GM12878 (cell line): ENCODE measurements around the gene DERA. TPM values are rescaled to one million over a fixed set of nuclear protein-coding genes. Genes with fewer than 3 reads are reported as not detected.

Experiments
- ATAC-seq: fragments of 200-7000 bp; cut with Tn5 transposase; 3 replicates; pipeline ENCODE4 v1.9.1; 2020; ENCODE audit warnings: mild to moderate bottlenecking, moderate library complexity
- BruUV-seq: library from RNA; stranded (reverse); fragments of 400-500 nt; replicated peaks from 2 replicates; lab custom pipeline; 2021; lab: Mats Ljungman, UMichigan
- CTCF ChIA-PET: fragments of 300-600 bp; sonication (Branson Sonifier 250); formaldehyde crosslinking; extraction: SDS; loops from one replicate; lab custom pipeline; 2021; ENCODE audit warnings: inconsistent platforms; lab: Yijun Ruan, JAX
- POLR2A ChIA-PET: fragments of 350-600 bp; formaldehyde crosslinking; extraction: SDS; loops from one replicate; lab custom pipeline; 2021; ENCODE audit warnings: inconsistent platforms; lab: Charles Lee
- RAD21 ChIA-PET: fragments of 300-600 bp; sonication (Branson Sonifier 250); formaldehyde crosslinking; loops from one replicate; lab custom pipeline; 2023; ENCODE audit warnings: antibody characterized with exemption; ENCODE audit not compliant: unreplicated experiment; lab: Charles Lee
- SMC1A ChIA-PET: fragments of 300-600 bp; sonication (Branson Sonifier 250); formaldehyde crosslinking; loops from one replicate; lab custom pipeline; 2023; ENCODE audit not compliant: unreplicated experiment, uncharacterized antibody; lab: Charles Lee
- DNase-seq: peaks from one replicate; pipeline ENCODE4 v3.0.0-alpha.2; 2011; ENCODE audit warnings: low read depth, low spot score
- FAIRE-seq: peaks from 3 replicates; lab custom pipeline; 2011; peaks lifted over from hg19 to GRCh38; lab: Jason Lieb, UNC
- H2AFZ ChIP-seq: 2 replicates; pipeline ENCODE4 v1.6.0; 2011; ENCODE audit warnings: low read depth, low read length, control low read depth; ENCODE audit not compliant: control insufficient read depth
- H3K27ac ChIP-seq: 2 replicates; pipeline ENCODE4 v1.5.1; 2011; ENCODE audit warnings: control low read depth; ENCODE audit not compliant: control insufficient read depth, insufficient read depth
- H3K27me3 ChIP-seq, 2 experiments: replicated peaks in 1 of 2; 2 replicates each; pipeline versions ENCODE4 v1.6.0 to v1.6.1; 2011; ENCODE audit warnings: low read length in 1 of 2; ENCODE audit not compliant: control insufficient read depth in 2 of 2, insufficient read depth in 2 of 2
- H3K36me3 ChIP-seq, 2 experiments: 2 replicates each; pipeline ENCODE4 v1.5.1; 2011; ENCODE audit warnings: low read length in 1 of 2; ENCODE audit not compliant: control insufficient read depth in 2 of 2, insufficient read depth in 2 of 2
- H3K4me1 ChIP-seq: 2 replicates; pipeline ENCODE4 v1.6.1; 2011; ENCODE audit warnings: mild to moderate bottlenecking, low read length, moderate library complexity, mixed read lengths; ENCODE audit not compliant: control insufficient read depth, insufficient read depth
- H3K4me2 ChIP-seq: 2 replicates; pipeline ENCODE4 v1.6.0; 2011; ENCODE audit warnings: control low read depth; ENCODE audit not compliant: control insufficient read depth, insufficient read depth
- H3K4me3 ChIP-seq: fragments of 200-600 bp; sonication (generic); 2 replicates; pipeline ENCODE4 v1.5.1; 2016
- H3K79me2 ChIP-seq: 2 replicates; pipeline ENCODE4 v1.6.0; 2011; ENCODE audit warnings: low read length; ENCODE audit not compliant: control insufficient read depth, insufficient read depth
- H3K9ac ChIP-seq: 2 replicates; pipeline ENCODE4 v1.8.0; 2011; ENCODE audit warnings: low read length, control low read depth, mixed read lengths; ENCODE audit not compliant: control insufficient read depth, insufficient read depth
- H3K9me3 ChIP-seq: replicated peaks from 3 replicates; pipeline ENCODE4 v1.5.1; 2011; ENCODE audit warnings: mild to moderate bottlenecking, low read length; ENCODE audit not compliant: control insufficient read depth, insufficient read depth
- H4K20me1 ChIP-seq: 2 replicates; pipeline ENCODE4 v1.6.0; 2011; ENCODE audit not compliant: control insufficient read depth, insufficient read depth
- BCL3 ChIP-seq: IDR thresholded peaks from 2 replicates; pipeline ENCODE4 v1.6.1; 2011; ENCODE audit warnings: borderline replicate concordance, low read depth, mild to moderate bottlenecking, moderate library complexity, low read length; ENCODE audit not compliant: insufficient read depth, poor library complexity, severe bottlenecking
- BRCA1 ChIP-seq: IDR thresholded peaks from 2 replicates; pipeline ENCODE4 v1.6.1; 2011; ENCODE audit warnings: low read depth, low read length, improper control_type of control experiment
- CBX3 ChIP-seq: fragments of 200-600 bp; sonication (generic); IDR thresholded peaks from 2 replicates; pipeline ENCODE4 v1.6.1; 2016; ENCODE audit warnings: low read depth, borderline replicate concordance
- CBX5 ChIP-seq: sonication (generic); IDR thresholded peaks from 2 replicates; pipeline ENCODE4 v1.6.1; 2016; ENCODE audit warnings: low read depth, moderate library complexity, mild to moderate bottlenecking, inconsistent platforms
- CREM ChIP-seq: IDR thresholded peaks from 2 replicates; pipeline ENCODE4 v1.6.1; 2014; ENCODE audit warnings: antibody characterized with exemption, low read depth
- ELK1 ChIP-seq: IDR thresholded peaks from 2 replicates; pipeline ENCODE4 v1.6.1; 2012; ENCODE audit warnings: low read depth, low read length, improper control_type of control experiment
- GABPA ChIP-seq: IDR thresholded peaks from 2 replicates; pipeline ENCODE4 v1.6.1; 2014; ENCODE audit warnings: antibody characterized with exemption, low read depth, mild to moderate bottlenecking, inconsistent platforms
- JUND ChIP-seq: IDR thresholded peaks from 2 replicates; pipeline ENCODE4 v1.6.1; 2012; ENCODE audit warnings: low read depth, mild to moderate bottlenecking, low read length, improper control_type of control experiment, moderate library complexity
- MXI1 ChIP-seq: fragments of 150-350 bp; IDR thresholded peaks from 2 replicates; pipeline ENCODE4 v1.6.1; 2011; ENCODE audit warnings: low read depth, mild to moderate bottlenecking, inconsistent platforms, low read length, improper control_type of control experiment
- NBN ChIP-seq: fragments of 450-650 bp; IDR thresholded peaks from 2 replicates; pipeline ENCODE4 v1.6.1; 2016
- NFIC ChIP-seq: IDR thresholded peaks from 2 replicates; pipeline ENCODE4 v1.6.1; 2012; ENCODE audit warnings: low read depth, mild to moderate bottlenecking, inconsistent platforms, low read length, moderate library complexity
- RELB ChIP-seq: fragments of 450-650 bp; IDR thresholded peaks from 2 replicates; pipeline ENCODE4 v1.6.1; 2017; ENCODE audit warnings: low read depth, mild to moderate bottlenecking, moderate library complexity
- SIN3A ChIP-seq: IDR thresholded peaks from 2 replicates; pipeline ENCODE4 v1.6.1; 2012; ENCODE audit warnings: low read depth, low read length, improper control_type of control experiment
- SRF ChIP-seq, 2 experiments: IDR thresholded peaks; 2 replicates each; pipeline ENCODE4 v1.6.1; 2011; ENCODE audit warnings: low read depth in 2 of 2, low read length in 2 of 2, mild to moderate bottlenecking in 1 of 2, moderate library complexity in 1 of 2
- TARDBP ChIP-seq: IDR thresholded peaks from 2 replicates; pipeline ENCODE4 v1.6.1; 2016; ENCODE audit warnings: borderline replicate concordance
- TCF7 ChIP-seq: IDR thresholded peaks from 2 replicates; pipeline ENCODE4 v1.6.1; 2014; ENCODE audit warnings: antibody characterized with exemption, borderline replicate concordance
- ZBTB33 ChIP-seq: fragments of 450-650 bp; IDR thresholded peaks from 2 replicates; pipeline ENCODE4 v1.6.1; 2017; ENCODE audit warnings: mild to moderate bottlenecking
- WGBS: methylation state at CpG from one replicate; pipeline ENCODE4 v1.1.6; 2016; ENCODE audit warnings: low lambda C conversion rate; ENCODE audit not compliant: insufficient replicate concordance, insufficient coverage; ENCODE audit errors: missing lambda C conversion rate; 5-methylcytosine and 5-hydroxymethylcytosine counted together
- in situ Hi-C: fragments of 300-500 bp; cut with MboI; formaldehyde crosslinking; loops from 9 replicates; pipeline ENCODE4 v1.14.3; 2018; ENCODE audit warnings: mixed read lengths
- intact Hi-C: fragments of 100-400 bp; cut with micrococcal nuclease; formaldehyde crosslinking; loops from one replicate; pipeline ENCODE4 v1.14.2; 2022; ENCODE audit not compliant: unreplicated experiment
- polyA plus RNA-seq, 11 experiments: library from polyadenylated mRNA; depleted of rRNA in 4 of 11; unstranded in 6 of 11; stranded (reverse) in 5 of 11; fragments of >200 nt; fragmentation: Nextera tagmentation in 4 of 11; fragmentation: Illumina TruSeq in 1 of 11; extraction: Ambion mirVana in 4 of 11; extraction: Trizol in 1 of 11; gene quantifications; 1 replicate in 1 of 11; 2 replicates in 10 of 11; pipeline versions ENCODE4 v1.2.1 to v1.2.3, GENCODE V29; 2011 to 2016; ENCODE audit warnings: inconsistent platforms in 2 of 11, missing spikeins in 2 of 11, low read depth in 1 of 11
- total RNA-seq, 4 experiments: library from RNA; depleted of rRNA in 3 of 4; stranded (reverse); fragments of >200 nt in 3 of 4; fragmentation: Illumina TruSeq in 1 of 4; extraction: Trizol in 1 of 4; gene quantifications; 2 replicates each; pipeline versions ENCODE4 v1.2.1 to v1.2.3, GENCODE V29; 2013 to 2021

The DERA gene
- total and polyA plus RNA-seq, 10 of the 15 experiments (the other 5 are each of a cell fraction or from before 2014, with no cell fraction given), result 34.9 to 97.1 (median 40.8) TPM

- Histone ChIP-seq H3K79me2 (no peaks in the 10 kb centered on the region), H3K4me2 (no peak overlapping the region), H3K9me3 (peaks cover 2% of the 10 kb centered on the region; the same call in 2 of the 3 replicates), H3K4me3 (no peak overlapping the region), H3K4me1 (no peaks in the 10 kb centered on the region), H3K36me3 (no peaks in the 10 kb centered on the region; a peak in 1 of 4 replicates), H2AFZ (no peak overlapping the region), H3K27me3 (no peaks in the 10 kb centered on the region), H3K27ac (peak overlapping the region; percentile 40; the same call in 1 of the 2 replicates), H4K20me1 (no peaks in the 10 kb centered on the region), H3K9ac (no peak overlapping the region)
- ChIA-PET POLR2A (interaction anchor here (0.6 to 1.6 kb wide), 4 partner anchors 14 to 42 kb away, joined by 3 to 6 read pairs (median 4); partner anchors contain the start of gene DERA), SMC1A (interaction anchor here (0.6 to 3.4 kb wide), 12 partner anchors 8 to 396 kb away, joined by 3 to 21 read pairs (median 4); partner anchors contain the start of gene DERA), CTCF (interaction anchor here (0.8 to 3.5 kb wide), 9 partner anchors 12 to 397 kb away, joined by 3 to 16 read pairs (median 4); partner anchors contain the start of gene DERA), RAD21 (interaction anchor here (0.8 to 2.3 kb wide), 5 partner anchors 12 to 682 kb away, joined by 3 to 13 read pairs (median 3); partner anchors contain the start of gene DERA)
- DNase-seq (peak; percentile 34), ATAC-seq (peak; percentile 73), FAIRE-seq (no peak)
- intact Hi-C loops (no loop called here), in situ Hi-C loops (no loop called here)
- 80% methylated on average over 10 of the region's 10 CpGs for WGBS
- no TSS peak for BruUV-seq
- TF ChIP-seq SIN3A, result no peak
- no peak for TF ChIP-seq GABPA
- TF ChIP-seq BRCA1, result no peak
- TF ChIP-seq SRF (IDR thresholded peaks at IDR 0.05; ENCODE audit: low read depth in 2 of 2, low read length in 2 of 2), result no peak
- TF ChIP-seq ZBTB33, result no peak
- no peak for TF ChIP-seq NBN
- TF ChIP-seq CBX3, result no peak
- TF ChIP-seq RELB, result peak; percentile 53; the same call in 1 of the 2 replicates
- TF ChIP-seq MXI1, result no peak
- no peak for TF ChIP-seq CREM
- TF ChIP-seq JUND, result no peak
- TF ChIP-seq TCF7, result no peak
- no peak for TF ChIP-seq TARDBP
- no peak for TF ChIP-seq ELK1
- TF ChIP-seq CBX5, result no peak
- peak; percentile 51 for TF ChIP-seq BCL3
- TF ChIP-seq NFIC, result no peak
These were observed 17.9 kb downstream of the DERA start for GRCh38 chr12:15928870-15929571.
